HS-27A (cell line): ENCODE data around the gene EFCAB8.
"Not testable (repeated sequence)": the region's sequence is repeated elsewhere in the genome, so short reads cannot be mapped to it uniquely, and the experiment has no call there.

Source experiments
- DNase-seq: peaks from one replicate; pipeline ENCODE4 v3.0.0-alpha.2; 2012; ENCODE audit warnings: low read depth, missing footprints

Gene EFCAB8

DNA sequence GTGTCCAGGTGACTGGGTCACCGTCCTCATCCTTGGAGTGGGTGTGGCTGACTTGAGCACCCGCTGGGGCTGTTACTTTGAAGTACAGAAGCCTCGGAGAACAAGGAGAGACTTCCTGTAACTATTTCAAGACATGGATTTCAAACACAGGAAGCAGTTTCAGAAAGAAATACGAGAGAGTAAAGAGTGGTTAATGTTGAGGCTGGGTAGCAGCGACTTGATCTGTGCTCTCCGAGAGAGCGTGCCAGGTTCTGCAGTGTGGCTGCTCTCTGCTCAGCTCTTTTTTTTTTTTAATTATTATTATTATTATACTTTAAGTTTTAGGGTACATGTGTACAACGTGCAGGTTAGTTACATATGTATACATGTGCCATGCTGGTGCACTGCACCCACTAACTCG is 17.5 kb upstream of the EFCAB8 start:
- DNase-seq: no peak

DNA sequence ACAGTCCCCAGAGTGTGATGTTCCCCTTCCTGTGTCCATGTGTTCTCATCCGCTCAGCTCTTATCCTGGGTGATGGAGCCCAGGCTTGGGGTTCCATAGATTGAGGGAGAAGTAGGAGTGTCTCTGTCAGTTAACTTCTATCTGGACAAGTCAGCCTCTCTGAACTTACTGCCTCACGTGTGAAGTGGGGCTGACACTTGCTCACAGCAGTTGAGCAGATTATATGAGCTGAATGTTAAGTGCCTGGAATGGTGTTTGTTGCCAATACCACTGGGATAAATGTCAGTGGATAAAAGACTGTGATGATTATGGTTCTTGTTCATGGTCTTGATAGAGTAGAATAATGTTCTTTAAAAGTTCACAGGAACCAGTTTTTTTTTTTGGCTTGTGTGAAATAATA is 17.1 kb upstream of the EFCAB8 start:
- DNase-seq: no peak

DNA sequence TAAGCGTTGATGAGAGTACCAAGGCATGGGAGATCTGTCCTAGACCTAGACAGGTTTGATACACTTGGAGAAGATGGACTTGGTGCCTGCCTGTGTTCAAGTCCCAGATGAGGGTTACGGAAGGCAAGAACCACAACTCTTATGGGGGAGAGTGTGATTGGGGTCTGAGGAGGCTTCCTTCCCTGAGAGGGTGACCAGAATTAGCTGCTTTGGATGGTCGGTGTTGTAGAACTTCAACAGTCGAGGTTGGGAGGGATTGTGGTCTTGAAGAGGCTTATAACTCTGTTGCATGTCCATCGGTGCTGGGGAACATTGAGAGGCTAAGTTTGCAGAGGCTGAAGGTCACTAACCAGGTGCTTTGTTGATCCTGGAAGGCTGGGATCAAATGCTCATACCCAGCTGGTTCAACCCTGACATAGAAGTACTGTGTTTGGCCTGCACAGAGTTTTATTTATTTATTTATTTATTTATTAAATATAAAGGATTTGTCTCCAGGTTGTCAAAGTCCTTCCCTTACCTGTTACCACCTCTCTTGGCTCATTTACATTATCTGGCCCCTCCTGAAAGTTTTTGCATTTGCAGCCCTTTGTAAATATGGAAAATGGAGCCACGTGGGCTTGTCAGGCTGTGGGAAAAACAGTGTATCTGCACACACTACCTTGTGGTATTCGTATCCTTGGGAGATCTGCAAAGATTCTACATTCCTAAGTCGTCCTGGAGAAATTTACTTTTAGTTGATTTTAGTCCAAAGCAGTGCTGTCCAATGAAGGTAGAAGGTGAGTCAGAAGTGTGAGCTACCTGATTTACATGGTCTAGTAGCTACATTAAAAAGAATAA is 15.8 kb upstream of the EFCAB8 start:
- no peak for DNase-seq

DNA sequence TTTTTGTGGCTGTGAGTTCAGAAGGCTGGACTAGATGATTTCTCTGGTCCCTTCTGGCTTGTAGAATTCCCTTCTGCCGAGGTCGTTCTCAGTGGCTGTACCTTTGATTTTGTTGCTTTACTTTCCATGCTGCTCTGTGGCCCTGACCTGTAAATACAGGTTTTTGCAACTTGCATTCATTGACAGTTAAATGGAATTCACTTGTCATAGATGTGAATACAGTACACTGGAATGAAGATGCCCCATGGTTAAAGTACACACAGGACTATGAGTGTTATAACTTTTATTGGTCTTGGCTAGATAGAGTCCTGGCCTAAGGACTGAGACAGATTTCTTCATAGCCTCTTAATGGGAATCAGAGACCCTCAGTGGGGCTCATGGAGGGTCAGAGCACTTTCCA is 12.9 kb upstream of the EFCAB8 start:
- no peak for DNase-seq

DNA sequence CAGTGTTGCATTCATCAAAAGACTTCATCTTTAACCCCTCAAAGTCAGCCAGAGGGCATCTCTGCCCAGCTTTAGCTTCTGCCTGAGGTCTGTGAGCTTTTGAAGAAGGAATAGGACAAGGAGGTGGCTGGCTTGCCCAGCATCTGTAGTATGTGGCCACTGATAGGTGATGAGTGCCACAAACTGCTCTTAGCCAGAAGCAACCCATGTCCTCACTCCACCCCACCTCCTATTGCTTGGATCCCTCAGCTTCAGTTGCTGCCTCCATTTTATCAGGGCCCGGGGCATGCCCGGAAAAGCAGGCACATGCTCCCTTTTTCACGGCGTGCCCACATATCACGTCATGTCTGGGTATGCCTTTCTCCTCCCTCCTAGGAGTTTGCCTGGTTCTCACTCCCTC is 11.9 kb upstream of the EFCAB8 start:
- no peak for DNase-seq

DNA sequence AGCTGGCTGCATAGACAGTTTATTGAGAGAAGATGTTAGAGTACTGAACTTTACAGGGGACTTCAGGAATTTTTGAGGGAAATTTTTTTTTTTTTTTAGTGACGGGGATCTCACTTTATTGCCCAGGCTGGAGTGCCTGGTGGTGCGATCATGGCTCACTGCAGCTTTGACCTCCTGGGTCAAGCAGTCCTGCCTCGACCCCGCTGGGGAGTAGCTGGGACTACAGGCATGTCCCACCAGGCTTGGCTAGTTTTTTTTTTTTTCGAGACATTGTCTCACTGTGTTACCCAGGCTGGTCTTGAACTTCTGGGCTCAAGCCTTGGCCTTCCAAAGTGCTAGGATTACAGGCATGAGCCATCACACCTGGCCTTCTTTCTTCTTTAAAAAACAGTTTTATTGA is 10.8 kb upstream of the EFCAB8 start:
- DNase-seq: no peak

DNA sequence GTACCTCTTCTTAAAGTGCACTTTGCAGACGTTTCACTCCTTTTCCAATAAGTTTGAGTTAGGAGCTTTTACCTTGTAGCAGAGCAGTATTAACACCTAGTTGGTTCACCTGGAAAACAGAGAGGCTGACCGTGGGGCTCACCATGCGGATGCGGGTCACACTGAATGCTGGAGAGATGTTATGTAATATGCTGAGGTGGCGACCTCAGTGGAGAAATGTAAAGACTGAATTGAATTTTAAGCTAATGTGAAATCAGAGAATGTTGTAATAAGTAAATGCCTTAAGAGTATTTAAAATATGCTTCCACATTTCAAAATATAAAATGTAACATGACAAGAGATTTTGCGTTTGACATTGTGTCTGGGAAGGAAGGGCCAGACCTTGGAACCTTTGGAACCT is 9.9 kb upstream of the EFCAB8 start:
- DNase-seq: no peak

DNA sequence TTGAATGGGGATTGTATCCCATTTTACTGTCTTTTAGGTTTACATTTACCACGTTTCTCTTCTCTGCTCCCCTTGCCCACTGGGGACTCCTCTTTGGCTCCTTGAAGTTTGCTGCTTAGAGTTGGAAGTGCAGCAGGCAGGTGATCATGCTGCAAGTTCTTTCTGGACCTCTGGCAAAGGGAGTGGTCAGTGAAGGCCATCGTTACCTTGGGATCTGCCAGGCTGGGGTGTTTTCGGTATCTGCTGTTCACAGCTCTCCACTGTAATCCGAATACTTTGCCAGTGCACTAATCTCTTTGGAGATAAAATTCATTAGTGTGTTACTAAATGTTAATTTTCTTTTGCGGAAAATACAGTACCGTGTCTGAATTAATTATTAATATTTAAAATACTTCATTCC is 9.1 kb upstream of the EFCAB8 start:
- DNase-seq: no peak

DNA sequence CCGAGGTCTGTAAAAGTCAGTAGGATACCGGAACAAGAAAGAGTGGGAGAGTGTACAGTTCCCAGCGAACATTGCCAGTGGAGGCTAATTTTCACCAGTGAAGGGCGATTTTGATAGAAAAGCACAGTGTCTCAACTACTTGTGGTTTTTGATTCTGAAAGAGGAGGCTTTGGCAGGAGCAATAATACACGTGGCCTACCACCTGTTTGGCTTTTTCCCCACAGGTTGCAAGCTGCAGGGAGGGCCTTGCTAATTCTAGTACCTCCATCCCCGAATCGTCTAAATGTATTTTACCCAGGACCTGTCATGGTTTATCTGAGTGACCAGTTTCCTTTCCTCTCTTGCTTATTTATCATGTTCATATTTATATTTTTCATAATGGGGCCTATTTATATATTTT is 3.3 kb upstream of the EFCAB8 start:
- no peak for DNase-seq

DNA sequence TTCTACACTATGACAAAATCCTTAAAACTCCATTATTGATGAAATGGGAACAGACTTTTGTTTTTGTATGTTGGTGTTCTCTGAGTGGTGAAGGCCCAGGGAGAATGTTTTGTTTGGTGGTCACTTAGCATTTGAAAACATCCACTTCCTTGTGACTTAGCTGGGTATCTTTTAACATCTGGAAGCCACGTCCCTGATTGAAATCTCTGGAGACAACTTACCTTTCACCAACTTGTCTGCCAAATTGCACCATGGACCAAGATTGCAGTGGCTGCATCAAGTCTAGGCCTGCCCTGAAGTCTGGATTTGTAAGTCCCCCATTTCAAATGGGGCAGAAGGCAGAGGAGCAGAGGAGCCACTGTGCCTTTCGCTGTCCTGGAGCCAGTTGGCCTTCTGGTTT is 534 bp upstream of the EFCAB8 start:
- DNase-seq: no peak

DNA sequence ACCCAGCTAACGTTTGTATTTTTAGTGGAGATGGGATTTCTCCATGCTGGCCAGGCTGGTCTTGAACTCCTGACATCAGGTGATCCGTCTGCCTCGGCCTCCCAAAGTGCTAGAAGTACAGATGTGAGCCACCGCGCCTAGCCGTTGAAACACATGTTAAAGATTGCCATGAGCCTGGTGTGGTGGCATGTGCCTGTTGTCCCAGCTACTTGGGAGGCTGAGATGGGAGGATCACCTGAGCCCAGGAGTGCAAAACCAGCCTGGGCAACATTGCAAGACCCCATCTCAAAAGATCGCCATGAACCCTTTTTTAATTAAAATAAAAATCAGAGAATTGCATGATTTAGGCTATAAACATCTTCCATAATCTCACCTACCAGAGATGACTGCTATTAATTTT is 2.7 kb downstream of the EFCAB8 start:
- no peak for DNase-seq

DNA sequence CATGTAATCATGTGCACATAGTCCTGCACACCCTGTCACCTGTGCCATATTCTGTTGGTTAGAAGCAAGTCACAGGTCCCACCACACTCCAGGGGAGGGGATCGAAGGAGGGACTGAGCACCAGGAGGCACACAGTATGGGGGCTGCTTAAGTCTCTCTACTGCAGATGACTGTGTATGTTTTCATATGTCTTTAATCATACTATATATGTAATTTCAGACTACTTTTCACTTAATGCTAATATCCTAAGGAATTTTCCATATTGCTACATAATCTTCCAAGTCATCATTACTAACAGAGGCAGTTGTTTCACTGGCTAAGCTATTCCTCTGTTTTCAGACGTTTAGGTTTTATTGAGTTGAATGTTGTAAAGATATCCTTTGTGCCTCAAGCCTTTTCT is 10.8 kb downstream of the EFCAB8 start:
- no peak for DNase-seq

DNA sequence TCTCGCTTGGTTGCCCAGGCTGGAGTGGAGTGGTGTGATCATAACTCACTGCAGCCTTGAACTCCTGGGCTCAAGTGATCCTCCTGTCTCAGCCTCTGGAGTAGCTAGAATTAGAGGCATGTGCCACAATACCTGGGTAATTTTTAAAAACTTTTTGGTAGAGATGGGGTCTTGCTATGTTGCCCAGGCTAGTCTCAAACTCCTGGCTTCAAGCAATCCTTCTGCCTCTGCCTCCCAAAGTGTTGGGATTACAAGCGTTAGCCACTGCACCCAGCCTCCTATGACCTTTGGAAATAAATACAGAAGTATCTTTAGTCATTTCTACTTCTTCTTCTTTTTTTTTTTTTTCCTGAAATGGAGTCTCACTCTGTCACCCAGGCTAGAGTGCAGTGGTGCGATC is 11.8 kb downstream of the EFCAB8 start:
- DNase-seq: not testable (repeated sequence)

DNA sequence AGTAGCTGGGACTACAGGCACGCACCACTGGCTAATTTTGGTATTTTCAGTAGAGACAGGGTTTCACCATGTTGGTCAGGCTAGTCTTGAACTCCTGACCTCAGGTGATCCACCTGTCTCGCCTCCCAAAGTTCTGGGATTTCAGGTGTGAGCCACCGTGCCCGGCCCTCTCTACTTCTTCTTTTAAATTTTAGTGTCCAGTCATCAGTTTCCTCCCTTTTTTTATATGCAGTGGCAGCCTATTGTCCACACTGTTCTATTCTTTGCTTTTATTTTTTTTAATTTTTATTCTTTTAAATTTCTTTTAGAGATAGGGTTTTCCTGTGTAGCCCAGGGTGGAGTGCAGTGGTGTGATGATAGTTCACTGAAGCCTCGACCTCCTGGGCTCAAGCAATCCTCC is 12.3 kb downstream of the EFCAB8 start:
- no peak for DNase-seq

DNA sequence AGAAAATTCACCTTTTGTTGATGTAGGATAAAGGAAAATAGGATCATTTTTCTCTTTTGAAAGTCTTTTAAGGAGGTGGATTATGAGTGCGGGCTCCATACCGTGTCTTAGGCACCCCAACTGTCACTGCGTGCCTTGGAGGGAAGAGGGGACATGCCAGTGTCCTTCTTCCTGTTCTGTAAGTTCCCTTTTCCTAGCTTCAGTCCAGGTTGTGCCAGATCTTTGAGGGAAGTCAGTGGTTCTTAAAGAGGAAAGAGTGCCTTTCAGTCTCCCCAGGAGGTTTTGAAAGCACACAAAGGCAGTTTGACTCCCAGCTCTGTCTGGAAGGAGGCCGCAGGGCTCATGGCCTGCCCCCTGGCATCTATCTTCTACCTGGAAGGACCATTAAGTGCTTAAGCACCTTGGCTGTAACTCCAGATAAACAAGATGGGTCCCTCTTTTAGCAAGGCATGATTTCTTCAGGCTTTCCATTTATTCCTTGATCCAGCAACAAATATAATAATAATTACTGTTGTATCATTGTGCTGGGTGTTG is 13.0 kb downstream of the EFCAB8 start:
- DNase-seq: no peak

DNA sequence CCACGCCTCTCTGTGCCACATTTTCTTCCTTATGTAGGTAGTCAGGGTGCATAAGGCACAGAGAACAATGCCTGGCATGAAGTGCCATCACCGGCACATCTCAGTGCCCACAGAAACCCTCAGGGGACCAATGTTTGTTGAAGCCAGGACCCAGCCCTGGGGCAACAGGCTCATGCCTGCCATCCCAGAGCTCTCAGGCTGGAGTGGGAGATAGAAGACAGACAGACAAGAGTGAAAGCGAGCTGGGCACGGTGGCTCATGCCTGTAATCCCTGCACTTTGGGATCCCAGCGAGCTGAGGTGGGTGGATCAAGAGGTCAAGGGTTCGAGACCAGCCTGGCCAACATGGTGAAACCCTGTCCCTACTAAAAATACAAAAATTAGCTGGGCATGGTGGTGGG is 13.5 kb downstream of the EFCAB8 start:
- DNase-seq: no peak

DNA sequence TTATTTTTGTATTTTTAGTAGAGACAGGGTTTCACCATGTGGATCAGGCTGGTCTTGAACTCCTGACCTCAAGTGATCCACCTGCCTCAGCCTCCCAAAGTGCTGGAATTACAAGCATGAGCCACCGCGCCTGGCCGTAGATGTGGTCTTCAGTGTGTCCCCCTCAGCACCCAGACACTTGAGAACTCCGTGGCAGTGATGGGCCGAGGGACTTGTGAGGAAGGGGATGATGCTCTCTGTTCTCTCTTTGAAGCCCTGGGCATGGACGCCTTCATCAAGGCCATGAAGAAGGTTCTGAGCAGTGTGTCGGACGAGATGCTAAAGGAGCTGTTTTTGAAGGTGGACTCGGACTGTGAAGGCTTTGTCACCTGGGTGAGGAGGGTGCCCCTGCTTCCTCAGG is 16.9 kb downstream of the EFCAB8 start:
- no peak for DNase-seq

DNA sequence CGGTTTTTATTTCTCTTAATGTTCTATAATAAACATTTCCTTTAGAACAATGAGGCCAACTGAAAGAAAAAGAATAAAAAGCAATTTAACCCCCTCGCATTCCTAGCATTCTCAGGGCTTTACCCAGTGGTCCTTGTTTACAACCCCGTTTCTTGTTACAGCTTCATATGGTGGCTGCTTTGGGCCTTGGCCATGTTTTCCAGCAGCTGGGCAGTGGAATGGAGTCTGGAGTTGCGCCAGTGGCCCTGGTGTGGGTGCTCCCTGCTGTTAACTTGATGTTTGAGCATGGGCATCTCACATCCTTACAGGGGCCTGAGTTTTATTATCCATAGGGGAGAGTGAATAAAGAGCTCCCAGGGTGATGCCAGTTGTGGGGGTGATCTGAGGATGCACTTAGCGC is 18.8 kb downstream of the EFCAB8 start:
- DNase-seq: peak; percentile 15

DNA sequence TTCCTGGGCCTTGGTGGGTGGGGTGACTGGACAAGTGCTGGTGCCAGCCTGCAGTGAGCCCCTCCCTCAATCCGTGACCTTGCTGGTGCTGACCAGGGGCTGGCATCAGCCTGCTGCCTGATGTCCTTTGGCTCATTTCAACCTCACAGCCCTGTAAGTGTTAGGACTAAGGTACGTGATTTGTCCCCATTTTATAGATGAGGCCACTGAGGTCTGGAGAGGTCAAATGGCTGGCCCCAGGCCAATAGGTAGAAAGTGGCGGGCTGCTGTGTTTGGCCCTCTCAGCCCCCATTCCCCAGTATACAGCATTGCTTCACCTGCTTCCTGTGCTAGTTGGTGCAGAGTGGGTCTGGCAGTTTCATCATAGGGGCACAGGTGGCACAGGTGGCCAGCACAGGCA is 20.1 kb downstream of the EFCAB8 start:
- no peak for DNase-seq

DNA sequence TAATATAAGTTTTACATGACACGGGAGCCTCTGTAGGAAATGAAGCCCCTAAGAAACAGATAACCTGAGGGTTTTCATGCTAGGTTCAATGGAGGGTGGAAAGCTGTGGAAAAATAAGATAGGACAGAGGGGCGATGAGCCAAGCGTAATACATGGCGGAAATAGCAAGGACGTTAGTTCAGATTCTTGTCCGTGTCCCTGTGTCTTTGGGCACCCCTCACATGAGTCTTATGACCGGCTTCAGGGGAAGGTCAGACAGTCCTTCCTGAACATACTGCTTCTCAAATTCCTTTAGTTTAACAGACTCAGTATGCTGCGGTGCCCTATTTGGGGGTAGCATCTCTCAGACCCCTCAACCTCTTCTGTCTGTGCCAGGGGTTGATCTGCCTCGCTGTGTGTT is 20.8 kb downstream of the EFCAB8 start:
- no peak for DNase-seq

DNA sequence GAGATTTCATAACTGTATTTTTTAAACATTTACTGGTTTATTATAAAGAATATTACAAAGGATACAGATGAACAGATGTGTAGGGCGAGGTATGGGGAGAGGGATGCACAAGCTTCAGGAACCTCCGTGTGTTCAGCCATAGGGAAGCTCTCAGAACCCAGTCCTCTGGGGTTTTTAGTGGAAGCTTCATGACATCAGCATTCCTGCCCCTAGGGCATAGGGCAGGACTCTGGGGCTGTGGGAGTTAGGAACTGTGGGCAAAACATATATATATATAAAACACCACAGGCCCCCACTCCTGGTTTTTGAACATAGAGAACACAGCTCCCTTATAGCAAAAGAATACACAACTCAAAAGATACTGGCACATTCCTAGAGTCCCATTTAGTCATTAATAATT is 21.9 kb downstream of the EFCAB8 start:
- no peak for DNase-seq

DNA sequence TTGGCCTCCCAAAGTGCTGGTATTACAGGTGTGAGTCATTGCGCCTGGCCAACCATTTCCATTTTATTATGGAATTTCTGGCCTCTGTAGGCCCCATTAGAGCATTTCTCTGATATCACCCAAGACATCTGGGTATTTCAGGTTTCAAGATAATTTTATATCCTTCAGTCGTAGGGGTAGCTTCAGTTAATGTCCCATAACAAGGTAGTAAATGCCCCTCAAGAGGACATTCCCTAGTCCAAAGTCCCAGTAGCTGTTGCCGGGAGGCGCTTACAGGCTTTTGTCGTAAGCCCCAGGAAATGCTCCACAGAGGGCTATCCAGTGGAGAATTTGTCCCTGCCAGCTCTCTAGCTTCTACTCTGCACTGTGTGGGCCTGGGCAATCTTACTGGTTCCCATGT is 24.4 kb downstream of the EFCAB8 start:
- no peak for DNase-seq

DNA sequence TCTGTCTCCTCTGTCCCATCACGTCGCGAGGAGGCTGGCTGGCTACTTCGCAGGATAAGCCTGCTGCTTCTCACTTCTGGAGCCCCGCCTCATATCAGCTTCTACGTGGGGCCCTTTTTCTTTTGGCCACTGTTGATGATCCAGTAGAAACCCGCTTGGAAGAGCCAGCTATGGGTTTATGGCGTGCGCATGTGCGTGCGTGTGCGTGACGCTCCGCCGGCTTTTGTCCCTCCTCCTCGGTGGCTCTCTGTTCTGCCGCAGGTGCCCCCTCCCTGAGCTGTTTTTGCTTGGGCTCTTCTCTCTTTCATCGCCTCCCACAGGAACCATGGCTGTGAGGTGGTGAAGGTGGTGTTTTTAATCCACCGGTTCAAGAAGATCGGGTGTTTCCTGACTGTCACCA is 26.5 kb downstream of the EFCAB8 start:
- no peak for DNase-seq

DNA sequence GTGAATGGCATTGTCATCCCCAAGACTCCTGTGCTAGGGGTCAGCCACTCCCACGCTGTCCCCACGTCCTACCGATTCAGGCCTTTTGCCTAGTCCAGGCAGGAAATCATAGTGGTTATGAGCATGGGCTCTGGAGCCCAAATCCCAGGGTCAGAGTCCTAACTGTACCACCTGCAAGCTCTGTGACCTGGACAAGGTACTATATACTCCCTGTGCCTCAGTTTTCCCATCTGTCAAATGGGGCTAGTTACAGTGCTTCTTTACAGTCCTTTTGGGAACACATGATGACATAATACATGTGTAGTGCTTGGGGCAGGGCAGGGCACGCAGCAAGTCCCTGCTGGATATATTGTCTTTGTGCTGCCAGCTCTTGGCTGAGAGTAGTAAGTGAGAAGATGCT is 27.2 kb downstream of the EFCAB8 start:
- DNase-seq: no peak
